ENCODE data around the gene LEUTX. TPM values are rescaled to one million over a fixed set of nuclear protein-coding genes. Genes with fewer than 3 reads are reported as not detected.
"Not testable (repeated sequence)": the region's sequence is repeated elsewhere in the genome, so short reads cannot be mapped to it uniquely, and the experiment has no call there.

Gene LEUTX
- total RNA-seq, 1 experiment from 2014 or later = not detected

GRCh38 chr19:39754971-39755370 is 23.7 kb upstream of the LEUTX start:
- Mint-ChIP-seq H3K9me3 (ENCODE audit: low read depth, unreplicated experiment) (no peaks in the 10 kb centered on the region), H3K27me3 (ENCODE audit: unreplicated experiment) (peaks cover 15% of the 10 kb centered on the region), H3K36me3 (ENCODE audit: insufficient read depth, unreplicated experiment) (no peaks in the 10 kb centered on the region), H3K4me3 (ENCODE audit: low read depth, unreplicated experiment) (no peak overlapping the region), H3K27ac (ENCODE audit: unreplicated experiment) (no peak overlapping the region), H3K4me1 (ENCODE audit: low read depth, unreplicated experiment) (no peaks in the 10 kb centered on the region)
- TF ChIP-seq, protein P1, sequence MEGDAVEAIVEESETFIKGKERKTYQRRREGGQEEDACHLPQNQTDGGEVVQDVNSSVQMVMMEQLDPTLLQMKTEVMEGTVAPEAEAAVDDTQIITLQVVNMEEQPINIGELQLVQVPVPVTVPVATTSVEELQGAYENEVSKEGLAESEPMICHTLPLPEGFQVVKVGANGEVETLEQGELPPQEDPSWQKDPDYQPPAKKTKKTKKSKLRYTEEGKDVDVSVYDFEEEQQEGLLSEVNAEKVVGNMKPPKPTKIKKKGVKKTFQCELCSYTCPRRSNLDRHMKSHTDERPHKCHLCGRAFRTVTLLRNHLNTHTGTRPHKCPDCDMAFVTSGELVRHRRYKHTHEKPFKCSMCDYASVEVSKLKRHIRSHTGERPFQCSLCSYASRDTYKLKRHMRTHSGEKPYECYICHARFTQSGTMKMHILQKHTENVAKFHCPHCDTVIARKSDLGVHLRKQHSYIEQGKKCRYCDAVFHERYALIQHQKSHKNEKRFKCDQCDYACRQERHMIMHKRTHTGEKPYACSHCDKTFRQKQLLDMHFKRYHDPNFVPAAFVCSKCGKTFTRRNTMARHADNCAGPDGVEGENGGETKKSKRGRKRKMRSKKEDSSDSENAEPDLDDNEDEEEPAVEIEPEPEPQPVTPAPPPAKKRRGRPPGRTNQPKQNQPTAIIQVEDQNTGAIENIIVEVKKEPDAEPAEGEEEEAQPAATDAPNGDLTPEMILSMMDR (IDR thresholded peaks at IDR 0.05; ENCODE audit: unreplicated experiment) = no peak
- intact Hi-C loops (cut with micrococcal nuclease; ENCODE audit: unreplicated experiment) = no loop called here
- no TSS peak for BruUV-seq (replicated peaks)
- CTCF ChIA-PET = no interaction called here
- DNase-seq = no peak

GRCh38 chr19:39759457-39760184 is 19.0 kb upstream of the LEUTX start:
- Mint-ChIP-seq H3K4me3 (ENCODE audit: low read depth, unreplicated experiment) (no peak overlapping the region), H3K9me3 (ENCODE audit: low read depth, unreplicated experiment) (no peaks in the 10 kb centered on the region), H3K27me3 (ENCODE audit: unreplicated experiment) (peaks cover 30% of the 10 kb centered on the region), H3K27ac (ENCODE audit: unreplicated experiment) (no peak overlapping the region), H3K36me3 (ENCODE audit: insufficient read depth, unreplicated experiment) (no peaks in the 10 kb centered on the region), H3K4me1 (ENCODE audit: low read depth, unreplicated experiment) (no peaks in the 10 kb centered on the region)
- TF ChIP-seq, protein P1 (IDR thresholded peaks at IDR 0.05; ENCODE audit: unreplicated experiment) = no peak
- no TSS peak for BruUV-seq (replicated peaks)
- CTCF ChIA-PET = no interaction called here
- DNase-seq = no peak
- intact Hi-C loops (cut with micrococcal nuclease; ENCODE audit: unreplicated experiment) = loop anchor here (10.0 kb wide), 1 partner anchor 205 kb away; no protein-coding TSS in a partner anchor

DNA sequence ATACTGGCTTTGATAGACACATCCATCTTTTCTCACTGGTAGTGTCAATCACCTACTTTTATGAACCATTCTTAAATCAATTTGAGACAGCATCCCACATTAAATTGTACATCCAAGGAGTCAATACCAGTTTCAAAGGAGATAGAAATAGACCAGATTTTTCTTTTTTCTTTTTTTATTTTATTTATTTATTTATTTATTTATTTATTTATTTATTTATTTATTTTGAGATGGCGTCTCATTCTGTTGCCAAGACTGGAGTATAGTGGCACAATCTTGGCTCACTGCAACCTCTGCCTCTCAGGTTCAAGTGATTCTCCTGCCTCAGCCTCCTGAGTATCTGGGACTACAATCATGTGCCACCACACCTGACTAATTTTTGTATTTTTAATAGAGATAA is 16.8 kb upstream of the LEUTX start:
- peaks cover 33% of the 10 kb centered on the region for H3K27me3 Mint-ChIP-seq (ENCODE audit: unreplicated experiment)
- H3K4me3 Mint-ChIP-seq (ENCODE audit: low read depth, unreplicated experiment); BruUV-seq (replicated peaks); H3K27ac Mint-ChIP-seq (ENCODE audit: unreplicated experiment); CTCF ChIA-PET; H3K9me3 Mint-ChIP-seq (ENCODE audit: low read depth, unreplicated experiment); H3K4me1 Mint-ChIP-seq (ENCODE audit: low read depth, unreplicated experiment); DNase-seq; H3K36me3 Mint-ChIP-seq (ENCODE audit: insufficient read depth, unreplicated experiment): not testable (repeated sequence)
- intact Hi-C loops (cut with micrococcal nuclease; ENCODE audit: unreplicated experiment) = loop anchor here (10.0 kb wide), 1 partner anchor 207 kb away; no protein-coding TSS in a partner anchor

DNA sequence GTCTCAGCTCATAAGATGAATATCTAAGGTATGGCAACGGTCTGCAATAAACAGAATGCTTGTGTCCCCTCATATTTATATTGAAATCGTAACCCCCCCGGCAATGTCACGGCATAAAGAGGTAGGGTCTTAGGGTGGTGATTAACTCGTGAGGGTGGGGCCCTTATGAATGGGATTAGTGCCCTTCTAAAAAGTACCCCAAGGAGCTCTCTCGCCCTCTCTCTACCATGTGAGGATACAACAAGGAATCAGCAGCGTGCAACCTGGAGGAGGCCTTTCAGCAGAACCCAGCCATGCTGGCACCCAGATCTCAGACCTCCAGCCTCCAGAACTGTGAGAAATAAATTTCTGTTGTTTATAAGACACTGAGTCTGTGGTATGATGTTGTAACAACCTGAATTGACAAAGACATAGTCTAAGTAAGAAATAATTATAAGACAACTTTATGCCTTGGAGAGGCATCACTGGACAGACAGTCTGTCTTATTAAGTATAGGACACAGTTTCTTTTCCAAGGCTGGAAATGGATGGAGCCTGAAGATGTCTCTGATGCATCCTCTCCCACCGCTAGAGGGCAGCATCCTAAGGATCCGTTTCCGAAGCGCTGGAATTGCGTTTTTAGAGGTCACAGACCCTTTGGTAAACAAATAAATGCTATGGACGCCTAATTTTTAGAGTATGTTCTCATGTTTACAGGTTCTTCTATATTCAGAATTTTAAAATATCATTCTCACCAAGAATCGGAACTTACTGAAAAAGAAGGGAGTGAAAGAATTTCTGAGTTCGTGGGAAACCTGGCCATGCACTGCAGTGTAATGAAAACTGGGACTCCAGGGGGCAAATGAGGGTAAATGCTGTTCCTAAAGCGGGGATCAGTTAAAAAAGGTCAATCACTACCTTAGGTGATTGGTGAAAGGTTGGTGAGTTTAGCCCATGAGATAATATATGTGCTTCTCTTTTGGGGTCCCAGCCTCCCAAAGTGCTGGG is 13.3 kb upstream of the LEUTX start:
- no TSS peak for BruUV-seq (replicated peaks)
- Mint-ChIP-seq H3K27ac (ENCODE audit: unreplicated experiment) (no peak overlapping the region), H3K9me3 (ENCODE audit: low read depth, unreplicated experiment) (no peaks in the 10 kb centered on the region), H3K36me3 (ENCODE audit: insufficient read depth, unreplicated experiment) (no peaks in the 10 kb centered on the region), H3K27me3 (ENCODE audit: unreplicated experiment) (peaks cover 65% of the 10 kb centered on the region), H3K4me1 (ENCODE audit: low read depth, unreplicated experiment) (no peaks in the 10 kb centered on the region), H3K4me3 (ENCODE audit: low read depth, unreplicated experiment) (no peak overlapping the region)
- TF ChIP-seq, protein P1 (IDR thresholded peaks at IDR 0.05; ENCODE audit: unreplicated experiment) = peak; percentile 70
- CTCF ChIA-PET = interaction anchor here (0.6 to 0.7 kb wide), 2 partner anchors 81 to 205 kb away, joined by 3 read pairs; partner anchors contain the start of genes FBL and PSMC4
- peak; percentile 71 for DNase-seq
- intact Hi-C loops (cut with micrococcal nuclease; ENCODE audit: unreplicated experiment) = loop anchor here (5.0 to 10.0 kb wide), 2 partner anchors 88 to 211 kb away; no protein-coding TSS in a partner anchor

Data from Calu3 (cell line).